HG02852 (cell line): ENCODE results near the gene L3MBTL1.
"Not testable (repeated sequence)": the region's sequence is repeated elsewhere in the genome, so short reads cannot be mapped to it uniquely, and the experiment has no call there.

Experiments used
- ATAC-seq: cut with Tn5 transposase; IDR thresholded peaks from one replicate; pipeline ENCODE4 v1.9.1; 2021; ENCODE audit warnings: mild to moderate bottlenecking, moderate library complexity; ENCODE audit not compliant: unreplicated experiment

L3MBTL1 gene

GRCh38 chr20:43584448-43585136, 77.1 kb downstream of the L3MBTL1 start:
- no peak for ATAC-seq

- ATAC-seq: no peak
Measured at GRCh38 chr20:43586641-43587040, 79.1 kb downstream of the L3MBTL1 start.

GRCh38 chr20:43588526-43588925, 81.0 kb downstream of the L3MBTL1 start:
- not testable (repeated sequence) for ATAC-seq

GRCh38 chr20:43590036-43590391, 82.5 kb downstream of the L3MBTL1 start:
- ATAC-seq: no peak

- peak; percentile 99 for ATAC-seq
Measured at GRCh38 chr20:43590392-43591303, 83.2 kb downstream of the L3MBTL1 start, which contains the start of gene IFT52. IFT52 (plus strand) TSS chr20:43590937; CDS start chr20:43594699, 3,762 bp downstream.
